HG02759 (cell line): ENCODE results near the gene PDE11A.

Source experiments
- ATAC-seq: cut with Tn5 transposase; IDR thresholded peaks from one replicate; pipeline ENCODE4 v1.9.1; 2021; ENCODE audit warnings: mild to moderate bottlenecking, moderate library complexity; ENCODE audit not compliant: unreplicated experiment

PDE11A gene

GRCh38 chr2:177584030-177584692 is 488.4 kb downstream of the PDE11A start:
- ATAC-seq, result no peak

- ATAC-seq, result no peak
These were observed 490.6 kb downstream of the PDE11A start for GRCh38 chr2:177582000-177582399.

DNA sequence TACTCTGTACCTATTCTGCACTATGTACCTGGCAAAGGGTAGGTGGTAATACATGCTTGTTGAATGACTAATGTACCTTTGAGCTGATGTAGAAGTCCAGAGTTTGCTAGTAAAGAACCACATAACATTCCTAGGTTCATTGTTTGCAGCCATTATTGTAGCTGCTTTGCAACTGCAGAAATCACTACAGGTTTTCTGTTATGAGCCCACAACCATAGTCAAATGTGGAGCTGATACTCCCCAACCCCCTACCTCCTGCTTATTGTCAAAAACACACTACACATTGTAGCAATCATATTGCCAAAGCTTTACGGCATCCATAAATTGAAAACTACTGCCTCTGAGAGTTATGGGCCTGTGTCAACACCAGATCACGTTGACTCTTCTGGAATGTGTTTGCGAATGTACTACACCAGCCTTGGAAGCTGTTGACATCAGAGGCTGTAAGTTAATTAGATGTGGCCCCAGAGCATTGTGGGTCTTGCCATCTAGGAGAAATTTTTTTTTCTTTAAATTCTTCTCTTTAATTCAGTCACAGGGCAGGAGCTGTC is 493.0 kb downstream of the PDE11A start:
- ATAC-seq, result no peak

DNA sequence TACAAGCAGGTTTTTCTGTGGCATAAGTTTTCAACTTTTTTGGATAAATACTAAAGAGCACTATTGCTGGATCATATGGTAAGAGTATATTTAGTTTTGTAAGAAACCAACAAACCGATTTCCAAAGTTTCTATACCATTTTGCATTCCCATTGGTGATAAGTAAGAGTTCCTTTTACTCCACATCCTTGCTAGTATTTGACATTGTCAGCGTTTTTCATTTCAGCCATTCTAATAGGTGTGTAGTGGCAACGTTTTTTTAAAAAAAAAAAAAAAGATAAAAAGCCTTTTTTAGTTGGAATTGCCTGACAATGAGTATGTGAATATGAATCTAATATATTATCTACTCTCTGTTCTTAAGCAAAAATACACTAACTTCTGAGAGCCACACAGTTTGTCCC is 494.1 kb downstream of the PDE11A start:
- no peak for ATAC-seq

- no peak for ATAC-seq
These were observed 495.5 kb downstream of the PDE11A start for GRCh38 chr2:177577075-177577474.

DNA sequence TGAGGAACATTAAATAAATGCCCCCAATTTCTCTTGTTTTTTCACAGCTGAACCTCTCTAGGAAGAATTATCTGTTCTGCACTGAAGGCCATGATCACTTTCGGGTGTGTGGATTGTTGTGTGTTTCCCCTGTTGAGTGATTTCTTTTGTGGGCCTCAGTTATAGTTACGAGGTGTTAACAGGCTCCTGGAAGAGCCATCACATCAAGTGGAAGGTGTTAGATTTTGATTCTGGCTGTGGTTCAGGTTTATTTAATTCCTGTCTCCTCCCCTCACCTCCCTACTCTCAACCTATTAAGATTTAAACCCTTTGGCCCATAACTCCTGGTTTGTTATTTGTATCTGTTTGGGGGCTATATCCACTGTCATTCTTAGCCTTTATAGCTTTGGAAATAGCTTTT is 497.2 kb downstream of the PDE11A start:
- no peak for ATAC-seq

DNA sequence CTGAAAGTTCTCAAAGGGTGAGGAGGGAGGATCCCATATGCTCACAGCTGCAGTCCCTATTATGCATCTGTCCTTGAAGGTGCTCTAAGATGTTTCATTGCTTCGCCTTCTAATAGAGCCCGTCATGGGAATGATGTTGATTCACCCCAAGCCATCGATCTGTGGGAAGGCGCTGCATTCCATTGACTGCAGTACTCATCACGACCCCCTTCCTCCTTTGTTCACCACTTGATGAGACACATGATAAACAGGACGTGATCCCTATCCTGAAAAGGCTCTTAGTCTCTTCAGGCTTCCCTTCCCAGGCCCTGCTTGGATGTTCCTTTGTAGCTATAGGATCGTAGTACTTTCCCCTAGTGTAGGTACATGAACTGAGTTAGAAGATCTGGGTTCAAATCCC is 498.2 kb downstream of the PDE11A start:
- ATAC-seq, result no peak
